HG03280 (cell line): ENCODE measurements around the gene OR2A42.
"Not testable (repeated sequence)": the region's sequence is repeated elsewhere in the genome, so short reads cannot be mapped to it uniquely, and the experiment has no call there.

Experiments
- ATAC-seq: cut with Tn5 transposase; IDR thresholded peaks from one replicate; pipeline ENCODE4 v1.9.1; 2021; ENCODE audit warnings: mild to moderate bottlenecking, moderate library complexity; ENCODE audit not compliant: unreplicated experiment

The OR2A42 gene

GRCh38 chr7:144239365-144239764 lies at the start of gene OR2A42:
OR2A42 (minus strand) TSS chr7:144239605; CDS start chr7:144232843, 6,762 bp downstream.
- ATAC-seq: not testable (repeated sequence)

- not testable (repeated sequence) for ATAC-seq
These were observed 47.9 kb upstream of the OR2A42 start for GRCh38 chr7:144287171-144287784.

- not testable (repeated sequence) for ATAC-seq
These were observed 44.3 kb upstream of the OR2A42 start for GRCh38 chr7:144283716-144284115.

- ATAC-seq: not testable (repeated sequence)
These were observed 43.1 kb upstream of the OR2A42 start for GRCh38 chr7:144282490-144282889.

GRCh38 chr7:144281981-144282380 lies 42.6 kb upstream of the OR2A42 start:
- ATAC-seq: not testable (repeated sequence)

- ATAC-seq: not testable (repeated sequence)
These were observed 40.6 kb upstream of the OR2A42 start for GRCh38 chr7:144280010-144280409.

- not testable (repeated sequence) for ATAC-seq
These were observed 35.9 kb upstream of the OR2A42 start for GRCh38 chr7:144275281-144275680.

GRCh38 chr7:144269188-144269587 lies 29.8 kb upstream of the OR2A42 start, which contains the start of gene CTAGE8:
CTAGE8 (minus strand) TSS chr7:144269288; CDS start chr7:144269250, 38 bp downstream.
- not testable (repeated sequence) for ATAC-seq

GRCh38 chr7:144264692-144265091 lies 25.3 kb upstream of the OR2A42 start, which contains the start of gene OR2A7:
OR2A7 (minus strand) TSS chr7:144264792; CDS start chr7:144259628, 5,164 bp downstream.
- ATAC-seq: not testable (repeated sequence)

GRCh38 chr7:144262128-144262527 lies 22.7 kb upstream of the OR2A42 start:
- ATAC-seq: not testable (repeated sequence)

GRCh38 chr7:144259067-144259466 lies 19.7 kb upstream of the OR2A42 start:
- ATAC-seq: not testable (repeated sequence)

- ATAC-seq: no peak
These were observed 16.7 kb upstream of the OR2A42 start for GRCh38 chr7:144256112-144256511.

- no peak for ATAC-seq
These were observed 16.1 kb upstream of the OR2A42 start for GRCh38 chr7:144255471-144255897.

- not testable (repeated sequence) for ATAC-seq
These were observed 12.9 kb upstream of the OR2A42 start for GRCh38 chr7:144252307-144252706.

GRCh38 chr7:144247674-144248330 lies 8.4 kb upstream of the OR2A42 start:
- not testable (repeated sequence) for ATAC-seq

GRCh38 chr7:144246967-144247366 lies 7.6 kb upstream of the OR2A42 start:
- not testable (repeated sequence) for ATAC-seq

GRCh38 chr7:144245372-144245771 lies 6.0 kb upstream of the OR2A42 start:
- not testable (repeated sequence) for ATAC-seq

GRCh38 chr7:144238530-144239082 lies 799 bp downstream of the OR2A42 start:
- not testable (repeated sequence) for ATAC-seq

- ATAC-seq: not testable (repeated sequence)
These were observed 6.4 kb downstream of the OR2A42 start for GRCh38 chr7:144233039-144233438.

GRCh38 chr7:144231027-144231426 lies 8.4 kb downstream of the OR2A42 start:
- ATAC-seq: not testable (repeated sequence)

- ATAC-seq: not testable (repeated sequence)
These were observed 10.6 kb downstream of the OR2A42 start for GRCh38 chr7:144228810-144229209.

- not testable (repeated sequence) for ATAC-seq
These were observed 12.5 kb downstream of the OR2A42 start for GRCh38 chr7:144226866-144227265.
